ENCODE data around the gene CBR4.

Gene CBR4

GRCh38 chr4:169032883-169033645, 23.0 kb upstream of the CBR4 start:
- DNase-seq, result no peak

DNA sequence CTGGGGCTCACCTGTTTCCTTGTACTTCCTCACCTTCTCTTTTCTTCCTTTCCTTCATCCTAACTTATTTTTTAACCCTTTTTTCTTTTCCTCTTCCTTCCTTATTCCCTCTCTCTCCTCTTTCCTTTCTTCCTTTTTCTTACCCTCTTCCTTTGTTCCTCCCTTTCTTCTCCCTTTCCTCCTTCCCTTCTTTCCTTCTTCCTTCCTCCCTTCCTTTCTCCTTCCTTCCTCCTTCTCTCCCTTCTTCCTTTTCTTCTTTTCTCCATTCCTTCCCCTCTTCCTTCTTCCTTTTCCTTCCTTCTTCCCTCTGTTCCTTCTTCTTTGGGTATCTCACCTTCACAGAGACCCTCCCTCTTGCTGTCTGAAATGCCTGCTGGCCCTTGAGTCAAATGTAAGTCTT, 22.1 kb upstream of the CBR4 start:
- DNase-seq, result no peak

DNA sequence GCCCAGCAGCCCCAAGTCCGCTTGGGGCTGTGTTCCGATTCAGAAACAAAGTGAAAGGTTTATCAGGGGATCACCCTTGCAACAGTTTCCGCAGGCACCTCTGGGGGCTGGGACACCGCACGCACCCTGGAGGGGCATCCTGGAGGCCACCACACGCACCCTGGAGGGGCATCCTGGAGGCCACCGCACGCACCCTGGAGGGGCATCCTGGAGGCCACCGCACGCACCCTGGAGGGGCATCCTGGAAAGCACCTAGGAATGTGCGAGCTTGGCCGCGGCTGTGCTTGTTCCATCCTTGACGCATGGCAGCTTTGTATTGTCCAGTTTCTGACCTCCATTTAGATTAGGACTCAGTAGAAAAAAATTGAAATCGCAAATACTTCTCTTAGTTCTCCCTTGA, 21.3 kb upstream of the CBR4 start:
- no peak for DNase-seq

DNA sequence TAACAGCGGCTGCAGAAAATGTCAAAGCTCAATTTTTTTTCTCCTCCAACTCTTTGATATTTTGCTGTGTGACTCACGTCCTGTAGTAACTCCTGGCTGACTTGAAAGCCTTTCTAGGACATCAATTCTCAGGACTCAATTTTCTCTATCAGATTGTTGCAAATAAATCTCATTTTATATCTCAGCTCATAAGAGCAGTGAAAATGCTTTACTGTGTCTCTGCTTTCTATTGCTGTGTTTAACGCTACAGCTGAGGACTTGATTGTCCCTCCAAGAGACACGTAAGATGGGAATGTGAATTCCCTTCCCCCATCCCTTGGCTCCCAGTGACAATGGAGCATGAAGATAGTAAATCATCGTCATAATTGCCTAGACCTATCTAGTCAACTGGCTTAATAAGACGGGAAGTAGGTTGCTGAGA, 20.5 kb upstream of the CBR4 start:
- DNase-seq, result no peak

- no peak for DNase-seq
Measured at GRCh38 chr4:169029947-169030346, 19.9 kb upstream of the CBR4 start.

DNA sequence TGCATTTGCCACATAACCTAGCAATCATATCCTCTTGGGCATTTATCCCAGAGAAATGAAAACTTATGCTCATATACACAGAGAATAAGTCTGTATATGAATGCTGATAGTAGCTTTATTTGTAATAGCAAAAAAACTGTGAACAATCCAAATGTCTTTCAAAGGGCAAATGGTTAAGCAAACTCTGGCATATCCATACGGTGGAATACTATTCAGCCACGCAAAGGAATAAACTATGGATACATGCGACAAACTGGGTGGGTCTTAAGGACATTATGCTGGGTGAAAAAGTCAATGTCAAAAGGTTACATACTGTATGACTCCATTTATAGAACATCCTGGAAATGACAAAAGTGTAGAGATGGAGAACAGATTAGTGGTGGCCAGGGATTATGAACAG, 17.6 kb upstream of the CBR4 start:
- DNase-seq, result no peak

- no peak for DNase-seq
Measured at GRCh38 chr4:169025184-169025583, 15.1 kb upstream of the CBR4 start.

DNA sequence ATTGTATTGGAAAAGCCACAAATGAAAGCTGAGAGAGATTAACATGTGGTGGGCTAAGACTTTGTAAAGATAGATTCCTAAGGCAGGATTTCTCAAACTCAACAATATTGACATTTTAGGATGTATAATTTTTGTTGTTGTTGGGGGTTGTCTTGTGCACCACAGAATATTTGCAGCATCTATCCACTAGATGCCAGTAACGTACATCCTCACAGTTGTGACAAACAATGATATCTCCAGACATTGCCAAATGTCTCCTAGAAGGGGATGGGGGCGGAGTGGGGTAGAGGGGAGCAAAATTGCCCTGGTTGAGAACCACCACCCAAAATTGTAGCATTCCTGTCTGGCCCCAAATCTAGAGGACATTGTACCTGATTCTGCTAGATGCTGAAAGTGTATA, 14.7 kb upstream of the CBR4 start:
- no peak for DNase-seq

- DNase-seq, result no peak
Measured at GRCh38 chr4:169018406-169018805, 8.4 kb upstream of the CBR4 start.

GRCh38 chr4:169017971-169018370, 7.9 kb upstream of the CBR4 start:
- no peak for DNase-seq

- DNase-seq, result no peak
Measured at GRCh38 chr4:169015186-169015623, 5.2 kb upstream of the CBR4 start.

DNA sequence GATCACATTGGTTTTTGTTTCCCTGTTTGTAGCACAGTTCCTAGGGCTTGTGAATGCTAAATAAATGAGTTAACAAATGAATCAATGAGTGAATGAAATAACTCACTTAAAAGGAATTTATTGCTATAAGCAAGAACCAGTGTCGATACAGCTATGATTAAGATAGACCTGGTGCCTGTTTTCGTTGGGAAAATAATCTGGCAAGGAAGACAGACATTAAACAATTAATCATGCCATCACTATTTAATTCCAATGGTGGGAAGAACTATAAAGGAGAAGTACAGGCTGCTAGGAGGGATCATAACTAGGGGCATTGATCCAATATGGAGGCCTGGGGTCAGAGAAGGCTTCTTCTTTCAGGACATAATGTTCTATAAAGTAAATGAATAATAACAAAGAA, 4.5 kb upstream of the CBR4 start:
- DNase-seq, result no peak

DNA sequence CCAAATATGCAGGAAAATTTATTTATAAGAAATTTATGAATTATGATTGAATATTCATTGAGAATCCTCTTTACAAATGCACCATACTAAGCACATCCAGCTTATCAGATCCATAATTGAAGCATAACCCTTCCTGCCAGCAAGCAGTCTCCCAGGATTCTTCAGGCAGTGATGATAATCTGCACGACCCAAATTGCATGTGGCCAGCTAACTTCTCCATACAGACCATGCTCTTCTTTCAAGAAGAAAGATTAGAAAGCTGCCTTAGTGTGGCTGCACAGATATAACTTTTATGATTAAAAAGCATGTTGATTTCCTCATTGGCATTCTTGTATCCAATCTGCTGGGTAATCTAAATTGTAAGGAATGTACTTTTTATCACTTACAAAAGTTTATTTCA, 3.3 kb upstream of the CBR4 start:
- DNase-seq, result no peak

DNA sequence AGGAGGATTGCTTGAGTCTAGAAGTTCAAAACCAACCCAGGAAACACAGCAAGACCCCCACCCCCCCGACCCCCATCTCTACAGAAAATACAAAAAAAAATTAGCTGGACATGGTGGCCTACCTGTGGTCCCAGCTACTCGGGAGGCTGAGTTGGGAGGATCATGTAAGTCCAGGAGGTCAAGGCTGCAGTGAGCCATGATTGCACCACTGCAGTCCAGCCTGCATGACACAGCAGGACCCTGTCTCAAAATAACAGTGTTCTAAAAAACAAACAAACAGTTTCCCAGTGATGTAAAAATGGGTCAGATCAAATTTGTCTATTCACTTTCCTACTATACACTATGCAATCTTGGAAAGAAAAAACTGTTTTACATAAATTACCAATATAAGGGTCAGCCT, 2.0 kb upstream of the CBR4 start:
- no peak for DNase-seq

GRCh38 chr4:169009286-169010124, 550 bp downstream of the CBR4 start:
- DNase-seq, result no peak

DNA sequence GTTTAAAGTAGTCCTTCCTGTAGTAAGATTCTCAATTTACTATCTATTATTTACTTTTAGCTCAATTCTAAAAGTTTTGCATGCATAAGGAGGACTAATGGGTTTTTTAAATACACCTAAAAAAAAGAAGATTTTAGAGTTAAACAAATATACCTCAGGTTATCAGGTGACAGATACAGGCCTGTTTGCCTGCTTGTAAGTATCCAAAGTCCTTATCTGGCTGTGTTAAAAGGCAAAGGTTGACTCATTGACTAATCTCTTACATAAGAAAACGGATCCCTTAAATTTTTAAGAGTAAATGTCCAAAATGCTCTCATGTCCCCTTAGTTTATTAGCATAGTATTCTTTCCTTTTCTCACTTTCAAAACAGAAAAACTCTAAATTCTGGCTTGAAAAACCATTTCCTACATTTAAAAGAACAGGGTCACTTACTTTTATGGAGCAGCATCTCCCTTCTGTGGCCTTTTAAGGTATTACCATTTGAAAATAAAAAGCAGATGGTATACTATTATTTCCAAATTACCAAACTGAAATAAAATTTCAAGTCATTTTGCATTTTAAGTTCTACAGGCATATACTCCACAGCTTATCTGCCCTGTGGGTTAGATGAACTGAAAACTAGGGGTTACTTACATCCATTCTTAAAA, 4.5 kb downstream of the CBR4 start:
- DNase-seq, result no peak

DNA sequence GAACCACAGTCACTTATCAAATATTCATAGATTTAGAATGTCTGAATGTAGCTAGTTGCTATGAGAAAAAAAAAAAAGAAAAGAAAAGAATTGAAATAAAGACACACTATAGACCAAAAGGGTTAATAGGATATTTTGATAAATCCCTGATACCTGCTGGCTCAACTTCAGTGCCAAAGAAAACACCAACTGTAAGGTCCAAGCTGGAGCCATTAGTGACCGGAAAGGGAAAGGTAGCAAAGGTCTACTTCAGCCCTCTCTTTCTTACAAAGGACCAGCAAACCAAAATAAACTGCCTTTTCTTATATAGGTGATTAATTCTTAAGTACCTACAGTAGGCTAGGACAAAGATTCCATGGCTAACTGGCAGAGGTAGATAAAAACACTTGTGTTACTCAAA, 9.7 kb downstream of the CBR4 start:
- DNase-seq, result no peak

- DNase-seq, result no peak
Measured at GRCh38 chr4:168999809-169000208, 10.2 kb downstream of the CBR4 start.

DNA sequence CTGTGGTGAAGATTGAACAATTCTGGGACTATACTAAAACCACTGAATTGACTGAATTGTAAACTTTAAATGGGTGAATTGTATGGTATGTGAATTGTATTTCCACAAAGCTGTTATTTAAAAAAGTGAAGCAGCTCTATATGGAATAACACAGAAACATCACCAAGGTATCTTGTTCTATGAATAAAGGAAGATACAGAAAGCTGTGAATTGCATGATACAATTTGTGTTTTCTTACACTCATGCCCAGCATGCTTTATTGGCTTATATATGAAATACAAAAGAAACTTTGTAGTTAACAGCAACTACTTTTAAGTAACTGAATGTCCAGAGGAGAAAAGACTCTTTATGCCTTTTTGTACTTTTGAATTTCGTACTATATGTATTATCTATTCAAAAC, 11.5 kb downstream of the CBR4 start:
- no peak for DNase-seq

DNA sequence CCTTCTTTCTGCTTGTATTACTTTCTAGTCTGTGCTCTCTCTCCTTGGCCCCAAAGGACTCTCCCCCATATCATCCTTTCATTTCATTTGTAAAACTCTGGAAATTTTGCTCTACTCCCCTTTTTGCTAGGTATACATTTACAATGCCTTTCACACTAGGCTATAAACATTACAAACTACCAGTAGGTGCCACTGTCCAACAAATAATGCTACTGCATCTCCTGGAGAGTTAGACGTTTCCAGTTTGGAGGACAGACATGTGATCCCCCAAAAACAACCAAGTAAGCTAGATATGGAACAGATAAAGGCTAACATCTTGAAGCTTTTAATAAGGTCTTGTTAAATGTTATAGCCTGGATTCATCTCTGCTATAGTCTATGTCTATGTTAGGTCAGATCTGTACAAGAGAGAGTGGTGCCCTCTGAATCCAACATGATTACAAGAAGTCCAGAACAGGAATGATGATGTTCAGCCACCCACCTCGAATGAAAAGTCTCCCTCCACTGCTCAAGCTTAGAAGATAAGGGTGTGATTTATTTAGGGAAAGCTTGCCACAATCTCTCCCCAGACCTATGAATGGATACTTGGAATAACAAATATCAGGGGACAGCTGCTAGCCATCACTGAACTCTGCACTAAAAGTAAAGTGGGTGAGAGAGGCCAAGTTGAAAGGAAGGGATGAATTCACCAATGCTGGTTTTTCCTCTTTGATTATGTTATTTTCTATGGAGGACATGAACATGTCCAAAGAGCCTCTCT, 14.3 kb downstream of the CBR4 start:
- no peak for DNase-seq

- DNase-seq, result no peak
Measured at GRCh38 chr4:168994958-168995357, 15.1 kb downstream of the CBR4 start.

GRCh38 chr4:168993714-168994510, 16.1 kb downstream of the CBR4 start:
- no peak for DNase-seq
